ENCODE measurements around the gene THSD8. TPM values are rescaled to one million over a fixed set of nuclear protein-coding genes. Genes with fewer than 3 reads are reported as not detected.
A peak's percentile ranks its signal among the peaks of the same experiment; 100 is the strongest.

The THSD8 gene
- total and polyA plus RNA-seq, 4 donors: 0.22 to 0.35 (median 0.33) TPM; not detected in 1

- DNase-seq (ENCODE audit: low spot score): no peak
- no peak within 1 kb of the TSS for H3K27ac ChIP-seq (ENCODE audit: low read depth in 1 of 2, low read length in 2 of 2)
- peaks cover 0 to 25% (median 18%) of the 10 kb centered on the region in 4 donors for H3K27me3 ChIP-seq (ENCODE audit: control insufficient read depth in 4 of 4, insufficient read depth in 4 of 4, low read length in 3 of 4)
- H3K4me1 ChIP-seq (ENCODE audit: control insufficient read depth in 4 of 4, insufficient read depth in 4 of 4, low read length in 3 of 4): peaks cover 0 to 15% (median 4%) of the 10 kb centered on the region in 4 donors
- no peak for TF ChIP-seq YY1 (IDR thresholded peaks at IDR 0.05)
- TF ChIP-seq FOXA2 (IDR thresholded peaks at IDR 0.05): no peak
- no peak for TF ChIP-seq FOXA1 (IDR thresholded peaks at IDR 0.05)
- TF ChIP-seq SP1 (IDR thresholded peaks at IDR 0.05): no peak
- no peak for TF ChIP-seq GABPA (IDR thresholded peaks at IDR 0.05 in 1 of 2, conservative IDR thresholded peaks at IDR 0.05 in 1 of 2)
- no peak for TF ChIP-seq HNF4A (conservative IDR thresholded peaks at IDR 0.05)
- no peak for TF ChIP-seq HNF4G (IDR thresholded peaks at IDR 0.05)
- TF ChIP-seq EGR1 (IDR thresholded peaks at IDR 0.05; ENCODE audit: low read depth in 2 of 2): no peak
- no peak for TF ChIP-seq REST (IDR thresholded peaks at IDR 0.05)
- TF ChIP-seq JUND (IDR thresholded peaks at IDR 0.05): no peak
- H3K9me3 ChIP-seq (ENCODE audit: control insufficient read depth in 4 of 4, low read length in 3 of 4): no peaks in the 10 kb centered on the region
- 11% methylated on average over 20 of the region's 20 CpGs for WGBS
- no peaks in the 10 kb centered on the region for H3K36me3 ChIP-seq (ENCODE audit: control insufficient read depth in 4 of 4, insufficient read depth in 3 of 4, low read depth in 1 of 4, low read length in 3 of 4)
- no peak within 1 kb of the TSS for H3K9ac ChIP-seq (ENCODE audit: low read depth in 1 of 2, low read length in 2 of 2)
- H3K4me3 ChIP-seq (ENCODE audit: low read depth in 1 of 3, low read length in 3 of 3): peak within 1 kb of the TSS in 1 of 3 donors; percentile 52
Measured at GRCh38 chr19:12834566-12834943, 32.7 kb downstream of the THSD8 start, which contains the start of gene RTBDN. Gene RTBDN (minus strand): TSS chr19:12834579. CDS start chr19:12829979, 4,600 bp downstream.

- no peak overlapping the region for H3K9ac ChIP-seq (ENCODE audit: low read depth in 1 of 2, low read length in 2 of 2)
Measured at GRCh38 chr19:12834976-12835757, 33.3 kb downstream of the THSD8 start.

More at GRCh38 chr19:12834976-12835757, 33.3 kb downstream of the THSD8 start:
- Histone ChIP-seq H3K4me3 (ENCODE audit: low read depth in 1 of 3, low read length in 3 of 3) (no peak overlapping the region), H3K27ac (ENCODE audit: low read depth in 1 of 2, low read length in 2 of 2) (no peak overlapping the region), H3K4me1 (ENCODE audit: control insufficient read depth in 4 of 4, insufficient read depth in 4 of 4, low read length in 3 of 4) (peaks cover 0 to 15% (median 4%) of the 10 kb centered on the region in 4 donors), H3K36me3 (ENCODE audit: control insufficient read depth in 4 of 4, insufficient read depth in 3 of 4, low read depth in 1 of 4, low read length in 3 of 4) (no peaks in the 10 kb centered on the region), H3K9me3 (ENCODE audit: control insufficient read depth in 4 of 4, low read length in 3 of 4) (no peaks in the 10 kb centered on the region), H3K27me3 (ENCODE audit: control insufficient read depth in 4 of 4, insufficient read depth in 4 of 4, low read length in 3 of 4) (peaks cover 0 to 26% (median 19%) of the 10 kb centered on the region in 4 donors)
- WGBS: 11% methylated on average over 39 of the region's 39 CpGs
- no peak for TF ChIP-seq FOXA2 (IDR thresholded peaks at IDR 0.05)
- no peak for TF ChIP-seq RXRA (IDR thresholded peaks at IDR 0.05)
- TF ChIP-seq NR2F2 (IDR thresholded peaks at IDR 0.05): no peak
- no peak for TF ChIP-seq ATF3 (IDR thresholded peaks at IDR 0.05)
- no peak for TF ChIP-seq ZBTB33 (IDR thresholded peaks at IDR 0.05)
- no peak for TF ChIP-seq JUND (IDR thresholded peaks at IDR 0.05)
- no peak for DNase-seq (ENCODE audit: low spot score)

Data from liver (tissue), 9 donors.